Common myeloid progenitor, CD34-positive (primary cell): Measurements from ENCODE around the gene EEPD1.

ENCODE experiments used
- CTCF ChIA-PET: fragments of 350-600 bp; sonication (Branson Sonifier 250); formaldehyde crosslinking; loops from one replicate; lab custom pipeline; 2021; ENCODE audit warnings: antibody characterized with exemption; lab: Charles Lee
- POLR2A ChIA-PET: fragments of 350-600 bp; sonication (Branson Sonifier 250); formaldehyde crosslinking; loops from one replicate; lab custom pipeline; 2021; ENCODE audit warnings: antibody characterized with exemption; lab: Charles Lee
- DNase-seq, 3 donors: peaks; one replicate each; pipeline versions ENCODE4 v3.0.0 to v3.0.0-alpha.2; 2013
- H3K27ac ChIP-seq, 2 experiments: 1 replicate in 1 of 2; 2 replicates in 1 of 2; pipeline ENCODE4 v1.7.0; 2013; ENCODE audit warnings: inconsistent platforms in 2 of 2, low read length in 2 of 2, mild to moderate bottlenecking in 2 of 2, low read depth in 1 of 2, moderate library complexity in 1 of 2; ENCODE audit not compliant: severe bottlenecking in 2 of 2, insufficient read depth in 1 of 2, poor library complexity in 1 of 2
- H3K27me3 ChIP-seq, 5 experiments: replicated peaks in 2 of 5; 1 replicate in 3 of 5; 2 replicates in 2 of 5; pipeline versions ENCODE4 v1.6.1 to v1.7.0; 2013; ENCODE audit warnings: low read length in 4 of 5, mild to moderate bottlenecking in 2 of 5, moderate library complexity in 2 of 5, inconsistent platforms in 1 of 5; ENCODE audit not compliant: insufficient read depth in 5 of 5, control insufficient read depth in 4 of 5
- H3K36me3 ChIP-seq, 4 experiments: 1 replicate in 2 of 4; 2 replicates in 2 of 4; pipeline versions ENCODE4 v1.6.1 to v1.7.0; 2013; ENCODE audit warnings: low read length in 3 of 4, control low read depth in 1 of 4, mild to moderate bottlenecking in 1 of 4; ENCODE audit not compliant: control insufficient read depth in 4 of 4, insufficient read depth in 4 of 4
- H3K4me1 ChIP-seq, 4 experiments: 1 replicate in 3 of 4; 2 replicates in 1 of 4; pipeline versions ENCODE4 v1.6.1 to v1.7.1; 2013; ENCODE audit warnings: low read length in 3 of 4, mild to moderate bottlenecking in 3 of 4, control low read depth in 1 of 4, inconsistent platforms in 1 of 4, moderate library complexity in 1 of 4; ENCODE audit not compliant: control insufficient read depth in 4 of 4, insufficient read depth in 4 of 4; ENCODE audit errors: control extremely low read depth in 1 of 4
- H3K4me3 ChIP-seq, 7 experiments: 1 replicate in 4 of 7; 2 replicates in 3 of 7; pipeline versions ENCODE4 v1.5.1 to v1.7.0; 2013; ENCODE audit warnings: mild to moderate bottlenecking in 7 of 7, low read length in 6 of 7, moderate library complexity in 6 of 7, inconsistent platforms in 2 of 7, low read depth in 2 of 7, control low read depth in 1 of 7; ENCODE audit not compliant: insufficient read depth in 4 of 7, control insufficient read depth in 1 of 7; ENCODE audit errors: extremely low read depth in 1 of 7
- H3K9me3 ChIP-seq, 5 experiments: 1 replicate in 4 of 5; 2 replicates in 1 of 5; pipeline versions ENCODE4 v1.6.1 to v1.7.1; 2013; ENCODE audit warnings: low read length in 4 of 5, mild to moderate bottlenecking in 2 of 5, inconsistent platforms in 1 of 5, low read depth in 1 of 5, moderate library complexity in 1 of 5; ENCODE audit not compliant: control insufficient read depth in 4 of 5, insufficient read depth in 2 of 5; ENCODE audit errors: control extremely low read depth in 1 of 5
- WGBS: methylation state at CpG from one replicate; pipeline ENCODE4 v1.1.5; 2013; ENCODE audit not compliant: insufficient coverage; 5-methylcytosine and 5-hydroxymethylcytosine counted together

Gene EEPD1

DNA sequence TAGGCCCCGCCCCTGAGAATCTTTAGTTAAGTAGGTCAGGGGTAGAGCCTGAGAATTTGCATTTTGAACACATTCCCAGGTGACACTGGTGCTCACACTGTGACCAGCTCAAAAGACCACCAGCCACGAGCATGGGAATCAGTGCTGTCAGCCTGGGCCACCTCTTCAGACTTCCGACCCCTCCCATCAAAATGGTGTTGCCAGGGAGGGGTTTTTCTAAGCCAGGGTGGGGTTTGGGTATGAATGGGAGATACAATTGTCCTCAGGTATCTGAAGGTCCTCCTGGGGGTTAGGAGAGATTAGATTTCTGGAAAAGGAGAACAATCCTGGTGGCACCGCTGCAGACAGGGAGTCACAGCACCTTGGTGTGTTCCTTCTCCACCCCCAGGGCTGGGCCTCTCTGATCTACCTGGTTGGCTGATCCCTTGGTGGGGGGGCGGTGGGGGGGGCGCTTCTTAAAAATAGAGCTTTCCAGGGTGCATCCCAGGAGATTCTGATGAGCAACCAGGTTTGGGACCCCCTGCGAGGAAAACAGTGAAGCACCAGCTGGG lies 125.1 kb downstream of the EEPD1 start:
- DNase-seq, result no peak
- Histone ChIP-seq H3K4me3 (no peak overlapping the region), H3K27me3 (no peaks in the 10 kb centered on the region), H3K27ac (no peak overlapping the region), H3K4me1 (peaks cover 5 to 39% (median 20%) of the 10 kb centered on the region in 4 experiments), H3K36me3 (no peaks in the 10 kb centered on the region), H3K9me3 (no peaks in the 10 kb centered on the region)
- WGBS, result 91% methylated on average over 3 of the region's 7 CpGs
- ChIA-PET CTCF (interaction anchor here (0.8 to 2.8 kb wide), 5 partner anchors 11 to 57 kb away, joined by 3 to 10 read pairs (median 3); no protein-coding TSS in a partner anchor), POLR2A (interaction anchor here (0.6 kb wide), 1 partner anchor 86 kb away, joined by 5 read pairs; no protein-coding TSS in a partner anchor)

DNA sequence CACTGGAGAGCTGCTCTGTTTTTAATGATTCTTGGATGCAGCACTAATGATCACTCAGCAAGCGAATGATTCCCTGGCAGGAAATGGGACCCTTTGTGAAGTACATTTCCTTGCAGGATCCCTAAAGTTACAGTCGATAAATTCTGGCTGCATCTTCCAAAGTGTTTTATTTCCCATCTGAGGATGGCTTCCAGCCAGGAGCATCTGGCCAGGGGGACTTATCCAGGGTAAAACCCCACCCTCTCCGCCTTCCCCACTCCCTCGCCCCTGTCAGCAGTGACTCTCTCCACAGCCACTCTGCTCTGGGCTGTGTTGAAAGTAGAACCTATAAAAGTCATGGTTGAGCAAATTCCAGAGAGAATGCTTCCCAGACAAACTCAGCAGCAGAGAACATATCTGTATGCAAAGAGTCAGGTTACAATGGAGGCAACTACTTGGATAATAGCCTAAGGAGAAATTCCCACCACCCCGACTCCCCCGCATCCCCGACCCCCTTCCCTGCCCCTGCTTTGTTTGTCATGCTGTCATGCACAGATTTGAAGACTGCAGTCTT lies 125.6 kb downstream of the EEPD1 start:
- no peaks in the 10 kb centered on the region for H3K27me3 ChIP-seq
- no peaks in the 10 kb centered on the region for H3K36me3 ChIP-seq
- H3K4me3 ChIP-seq, result no peak overlapping the region
- ChIA-PET POLR2A (interaction anchor here (0.6 kb wide), 1 partner anchor 85 kb away, joined by 5 read pairs; no protein-coding TSS in a partner anchor), CTCF (interaction anchor here (0.9 to 2.8 kb wide), 2 partner anchors 15 to 44 kb away, joined by 4 to 10 read pairs; no protein-coding TSS in a partner anchor)
- no peak for DNase-seq
- peaks cover 5 to 43% (median 24%) of the 10 kb centered on the region in 4 experiments for H3K4me1 ChIP-seq
- H3K9me3 ChIP-seq, result no peaks in the 10 kb centered on the region
- H3K27ac ChIP-seq, result no peak overlapping the region
- 69% methylated on average over 5 of the region's 7 CpGs for WGBS

DNA sequence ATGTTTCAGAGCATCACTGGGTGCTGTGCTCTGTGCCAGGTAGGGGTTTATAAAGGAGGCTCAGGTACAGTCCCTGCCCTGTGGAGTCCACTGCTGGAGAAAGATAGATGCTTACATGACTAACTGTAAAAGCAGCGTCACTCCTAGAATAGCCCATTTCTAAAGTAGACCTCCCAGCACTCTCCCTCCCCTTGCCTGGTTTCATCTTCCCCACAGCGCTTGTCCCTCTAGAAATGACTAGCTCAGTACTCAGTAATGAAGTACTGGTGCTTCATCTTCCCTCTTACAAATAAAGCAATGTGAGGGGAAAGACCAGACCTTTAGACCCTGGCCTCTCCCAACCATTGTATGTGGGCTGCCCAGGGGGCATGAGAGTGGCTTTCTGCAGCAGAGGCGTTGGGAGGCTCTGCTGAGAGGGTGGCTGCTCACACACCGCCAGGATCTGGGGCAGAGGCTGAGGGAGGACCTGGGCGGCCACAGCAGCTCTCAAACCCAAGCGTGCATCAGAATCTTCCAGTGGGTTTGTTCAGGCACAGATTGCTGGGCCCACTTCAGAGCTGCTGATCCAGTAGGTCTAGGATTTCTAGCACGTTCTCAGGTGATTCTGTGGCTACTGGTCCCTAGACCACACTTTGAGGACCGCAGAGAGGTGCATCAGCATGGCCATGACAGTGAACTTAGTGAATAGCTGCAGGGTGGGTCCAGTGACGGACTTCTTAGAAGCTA lies 126.3 kb downstream of the EEPD1 start:
- POLR2A ChIA-PET, result no interaction called here
- Histone ChIP-seq H3K9me3 (no peaks in the 10 kb centered on the region), H3K4me1 (peaks cover 5 to 47% (median 30%) of the 10 kb centered on the region in 4 experiments), H3K27ac (no peak overlapping the region), H3K36me3 (no peaks in the 10 kb centered on the region), H3K4me3 (no peak overlapping the region), H3K27me3 (no peaks in the 10 kb centered on the region)
- no peak for DNase-seq
- WGBS, result over 99% methylated on average over 9 of the region's 9 CpGs
- CTCF ChIA-PET, result interaction anchor here (0.6 to 0.9 kb wide), 2 partner anchors 44 to 63 kb away, joined by 3 to 4 read pairs; no protein-coding TSS in a partner anchor

DNA sequence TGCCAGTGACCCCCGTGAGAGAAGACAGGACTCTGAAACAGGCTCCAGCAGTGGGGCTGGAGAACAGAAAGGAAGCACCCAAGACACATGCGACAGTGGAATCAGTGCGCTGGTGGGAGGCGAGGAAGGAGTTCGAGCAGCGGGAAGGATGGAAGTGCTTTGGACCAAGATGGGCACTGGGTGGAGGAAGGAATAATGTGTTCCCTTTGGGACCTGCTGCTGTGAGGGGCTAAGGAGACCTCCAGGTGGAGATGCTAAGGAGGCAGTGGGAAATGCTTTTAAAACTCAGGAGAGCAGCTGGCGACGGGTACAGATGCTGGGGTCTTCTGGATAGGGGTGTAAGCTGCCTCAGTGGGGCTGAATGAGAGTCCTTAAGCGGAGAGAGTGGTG lies 126.9 kb downstream of the EEPD1 start:
- peaks cover 5 to 49% (median 35%) of the 10 kb centered on the region in 4 experiments for H3K4me1 ChIP-seq
- no peaks in the 10 kb centered on the region for H3K27me3 ChIP-seq
- ChIA-PET POLR2A (no interaction called here), CTCF (interaction anchor here (0.6 to 1.5 kb wide), 3 partner anchors 10 to 63 kb away, joined by 3 to 4 read pairs (median 3); no protein-coding TSS in a partner anchor)
- no peak overlapping the region for H3K27ac ChIP-seq
- DNase-seq, result no peak
- no peaks in the 10 kb centered on the region for H3K36me3 ChIP-seq
- H3K4me3 ChIP-seq, result no peak overlapping the region
- no peaks in the 10 kb centered on the region for H3K9me3 ChIP-seq
- WGBS, result 100% methylated on average over 7 of the region's 9 CpGs

DNA sequence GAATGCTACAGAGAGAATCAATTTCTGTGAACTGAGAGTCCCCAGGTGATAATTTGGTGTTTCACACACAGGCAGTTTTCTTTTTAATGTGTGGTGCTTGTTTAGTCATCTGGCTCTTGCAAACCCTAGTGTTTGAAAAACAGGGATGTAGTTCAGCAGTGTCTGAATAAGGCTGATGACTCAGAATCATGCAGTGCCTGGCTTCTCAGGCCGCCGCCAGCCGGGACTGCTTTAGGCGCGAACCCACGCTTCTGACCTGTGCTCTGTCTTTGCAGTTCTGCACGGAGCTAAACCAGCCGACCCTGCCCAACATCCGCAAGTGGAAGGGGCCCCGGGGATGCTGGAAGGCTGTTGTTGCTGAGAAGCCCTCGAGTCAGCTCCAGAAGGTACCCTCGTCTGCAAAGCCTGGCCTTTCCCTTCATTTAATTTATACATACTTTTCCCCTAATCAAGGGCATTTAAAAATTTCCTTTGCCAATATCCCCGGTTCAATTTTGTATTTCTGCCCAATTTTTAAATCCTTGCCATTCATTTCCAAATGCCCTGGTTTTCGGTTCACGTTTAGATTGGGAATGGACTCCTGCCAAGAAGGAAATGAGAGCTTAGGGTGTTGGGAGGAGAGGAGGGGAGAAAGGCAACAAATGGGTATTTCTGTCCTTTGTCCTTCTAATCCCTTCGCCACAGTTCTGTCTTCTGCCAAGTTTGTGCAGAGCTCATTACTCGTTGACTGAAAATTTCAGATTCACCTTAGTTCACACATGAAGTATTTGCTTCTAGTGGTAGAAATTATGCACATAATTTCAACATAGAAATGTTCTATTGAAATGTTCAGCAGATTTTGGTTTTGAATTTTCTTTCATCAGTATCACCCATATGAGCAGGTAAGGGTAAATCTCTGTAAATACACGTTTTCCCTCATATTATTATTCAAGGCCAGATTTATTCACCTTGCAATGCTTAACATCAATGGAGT lies 128.1 kb downstream of the EEPD1 start:
- no peak overlapping the region for H3K27ac ChIP-seq
- H3K36me3 ChIP-seq, result peaks cover 0 to 2% (median 0%) of the 10 kb centered on the region in 4 experiments
- 96% methylated on average over 12 of the region's 18 CpGs for WGBS
- ChIA-PET POLR2A (no interaction called here), CTCF (interaction anchor here (1.0 to 1.7 kb wide), 5 partner anchors 8 to 295 kb away, joined by 3 to 4 read pairs (median 3); no protein-coding TSS in a partner anchor)
- H3K9me3 ChIP-seq, result no peaks in the 10 kb centered on the region
- peak in 2 of 3 donors; percentile 46 for DNase-seq
- H3K4me1 ChIP-seq, result peaks cover 5 to 60% (median 42%) of the 10 kb centered on the region in 4 experiments
- no peaks in the 10 kb centered on the region for H3K27me3 ChIP-seq
- no peak overlapping the region for H3K4me3 ChIP-seq

DNA sequence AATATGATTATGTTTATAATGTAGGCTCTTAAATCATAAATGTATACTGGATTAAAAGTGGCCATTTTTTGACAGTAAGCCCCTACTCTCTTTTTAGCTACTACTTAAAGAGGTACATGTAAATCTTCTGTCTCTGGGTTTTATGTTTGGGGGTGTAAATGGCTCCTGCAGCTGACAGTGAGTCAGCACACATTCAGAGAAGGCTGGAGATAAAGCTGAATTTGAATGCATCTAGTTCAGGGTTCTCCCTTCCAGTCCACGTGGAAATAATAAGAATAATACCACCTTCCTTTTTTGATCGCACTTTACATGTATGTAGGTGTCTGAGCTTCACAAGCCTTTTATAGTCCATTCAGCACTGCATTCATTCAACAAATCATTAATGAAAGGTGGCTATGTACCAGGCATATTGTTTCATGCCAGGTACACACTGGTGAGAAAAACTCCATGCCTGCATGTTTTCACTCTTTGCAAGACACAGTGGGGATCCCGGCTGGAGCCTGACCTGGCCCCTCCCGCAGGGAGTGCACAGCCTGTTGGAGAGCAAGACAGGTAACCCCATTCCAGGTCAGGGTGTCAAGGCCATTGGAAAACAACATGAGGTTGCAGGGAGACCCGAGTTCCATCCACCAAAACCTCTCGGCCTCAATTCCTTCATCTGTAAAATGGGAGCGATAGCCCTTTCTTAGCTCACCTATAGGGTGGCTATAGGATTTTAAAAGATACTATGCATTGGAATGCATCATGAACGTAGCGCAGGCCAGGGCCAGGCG lies 129.1 kb downstream of the EEPD1 start:
- peak in 2 of 3 donors; percentile 55 to 67 for DNase-seq
- Histone ChIP-seq H3K4me1 (peaks cover 5 to 70% (median 50%) of the 10 kb centered on the region in 4 experiments), H3K27me3 (no peaks in the 10 kb centered on the region), H3K27ac (no peak overlapping the region), H3K4me3 (no peak overlapping the region), H3K9me3 (no peaks in the 10 kb centered on the region), H3K36me3 (peaks cover 0 to 2% (median 0%) of the 10 kb centered on the region in 4 experiments)
- WGBS, result 98% methylated on average over 5 of the region's 10 CpGs
- CTCF ChIA-PET, result interaction anchor here (1.0 to 1.7 kb wide), 5 partner anchors 9 to 296 kb away, joined by 3 to 4 read pairs (median 3); no protein-coding TSS in a partner anchor
- POLR2A ChIA-PET, result no interaction called here
